ENCODE results near the gene DNASE1L2. TPM values are rescaled to one million over a fixed set of nuclear protein-coding genes. Genes with fewer than 3 reads are reported as not detected.

Gene DNASE1L2
- total RNA-seq, 4 donors from 2014 or later = 17.0 to 72.6 (median 42.8) TPM

GRCh38 chr16:2231016-2231931, 5.0 kb upstream of the DNASE1L2 start:
- DNase-seq (ENCODE audit: low spot score in 2 of 2) = no peak
- H3K4me1 ChIP-seq = peaks cover 21% of the 10 kb centered on the region
- H3K4me3 ChIP-seq = no peak overlapping the region
- 86% methylated on average over 22 of the region's 29 CpGs for WGBS
- H3K27me3 ChIP-seq = peaks cover 2% of the 10 kb centered on the region
- no peaks in the 10 kb centered on the region for H3K9me3 ChIP-seq
- TF ChIP-seq CTCF (IDR thresholded peaks at IDR 0.05) = no peak
- TF ChIP-seq POLR2AphosphoS5 (IDR thresholded peaks at IDR 0.05) = no peak
- no peak for TF ChIP-seq POLR2A (IDR thresholded peaks at IDR 0.05)
- TF ChIP-seq EP300 (IDR thresholded peaks at IDR 0.05) = no peak
- peaks cover 76% of the 10 kb centered on the region for H3K36me3 ChIP-seq
- peak overlapping the region; percentile 66 for H3K27ac ChIP-seq

- no peak for DNase-seq (ENCODE audit: low spot score in 2 of 2)
- Histone ChIP-seq H3K27ac (no peak overlapping the region), H3K36me3 (peaks cover 76% of the 10 kb centered on the region), H3K27me3 (peaks cover 12% of the 10 kb centered on the region), H3K4me3 (no peak overlapping the region), H3K4me1 (peaks cover 28% of the 10 kb centered on the region), H3K9me3 (no peaks in the 10 kb centered on the region)
- WGBS = 87% methylated on average over 16 of the region's 41 CpGs
- TF ChIP-seq CTCF (IDR thresholded peaks at IDR 0.05) (no peak), POLR2AphosphoS5 (IDR thresholded peaks at IDR 0.05) (no peak), EP300 (IDR thresholded peaks at IDR 0.05) (no peak), POLR2A (IDR thresholded peaks at IDR 0.05) (no peak)
Observed at GRCh38 chr16:2232094-2232990, 3.9 kb upstream of the DNASE1L2 start.

GRCh38 chr16:2233046-2233775, 3.0 kb upstream of the DNASE1L2 start:
- 100% methylated on average over 5 of the region's 28 CpGs for WGBS
- peaks cover 74% of the 10 kb centered on the region for H3K36me3 ChIP-seq
- no peak overlapping the region for H3K4me3 ChIP-seq
- peak in 1 of 2 donors; percentile 62 for DNase-seq (ENCODE audit: low spot score in 2 of 2)
- H3K4me1 ChIP-seq = peaks cover 34% of the 10 kb centered on the region
- H3K9me3 ChIP-seq = no peaks in the 10 kb centered on the region
- no peak overlapping the region for H3K27ac ChIP-seq
- TF ChIP-seq CTCF (IDR thresholded peaks at IDR 0.05) = no peak
- no peak for TF ChIP-seq POLR2AphosphoS5 (IDR thresholded peaks at IDR 0.05)
- peaks cover 19% of the 10 kb centered on the region for H3K27me3 ChIP-seq

- no peak for TF ChIP-seq POLR2AphosphoS5 (IDR thresholded peaks at IDR 0.05)
- TF ChIP-seq EP300 (IDR thresholded peaks at IDR 0.05) = no peak
- no peak for TF ChIP-seq POLR2A (IDR thresholded peaks at IDR 0.05)
- H3K4me1 ChIP-seq = peaks cover 39% of the 10 kb centered on the region
- H3K36me3 ChIP-seq = peaks cover 64% of the 10 kb centered on the region
Observed at GRCh38 chr16:2233872-2234812, 2.1 kb upstream of the DNASE1L2 start.

More at GRCh38 chr16:2233872-2234812, 2.1 kb upstream of the DNASE1L2 start:
- Histone ChIP-seq H3K9me3 (no peaks in the 10 kb centered on the region), H3K4me3 (no peak overlapping the region), H3K27me3 (peaks cover 19% of the 10 kb centered on the region), H3K27ac (no peak overlapping the region)
- DNase-seq (ENCODE audit: low spot score in 2 of 2) = peak in 1 of 2 donors; percentile 62
- WGBS = 96% methylated on average over 13 of the region's 51 CpGs

Data from suprapubic skin (tissue), 4 donors.